Muscle of arm (tissue), 12 donors: Measurements from ENCODE around the gene CCR9. TPM values are rescaled to one million over a fixed set of nuclear protein-coding genes. Genes with fewer than 3 reads are reported as not detected.

Experiments used
- DNase-seq: peaks from one replicate; pipeline ENCODE4 v3.0.0-alpha.2; 2013
- polyA plus RNA-seq, 12 donors: library from polyadenylated mRNA; unstranded; fragments of 120-200 nt; gene quantifications; one replicate each; pipeline ENCODE4 v1.2.1, GENCODE V29; 2013; ENCODE audit not compliant: insufficient read length in 12 of 12

The CCR9 gene
- polyA plus RNA-seq, 12 donors, result 0.07 TPM; not detected in 11

DNA sequence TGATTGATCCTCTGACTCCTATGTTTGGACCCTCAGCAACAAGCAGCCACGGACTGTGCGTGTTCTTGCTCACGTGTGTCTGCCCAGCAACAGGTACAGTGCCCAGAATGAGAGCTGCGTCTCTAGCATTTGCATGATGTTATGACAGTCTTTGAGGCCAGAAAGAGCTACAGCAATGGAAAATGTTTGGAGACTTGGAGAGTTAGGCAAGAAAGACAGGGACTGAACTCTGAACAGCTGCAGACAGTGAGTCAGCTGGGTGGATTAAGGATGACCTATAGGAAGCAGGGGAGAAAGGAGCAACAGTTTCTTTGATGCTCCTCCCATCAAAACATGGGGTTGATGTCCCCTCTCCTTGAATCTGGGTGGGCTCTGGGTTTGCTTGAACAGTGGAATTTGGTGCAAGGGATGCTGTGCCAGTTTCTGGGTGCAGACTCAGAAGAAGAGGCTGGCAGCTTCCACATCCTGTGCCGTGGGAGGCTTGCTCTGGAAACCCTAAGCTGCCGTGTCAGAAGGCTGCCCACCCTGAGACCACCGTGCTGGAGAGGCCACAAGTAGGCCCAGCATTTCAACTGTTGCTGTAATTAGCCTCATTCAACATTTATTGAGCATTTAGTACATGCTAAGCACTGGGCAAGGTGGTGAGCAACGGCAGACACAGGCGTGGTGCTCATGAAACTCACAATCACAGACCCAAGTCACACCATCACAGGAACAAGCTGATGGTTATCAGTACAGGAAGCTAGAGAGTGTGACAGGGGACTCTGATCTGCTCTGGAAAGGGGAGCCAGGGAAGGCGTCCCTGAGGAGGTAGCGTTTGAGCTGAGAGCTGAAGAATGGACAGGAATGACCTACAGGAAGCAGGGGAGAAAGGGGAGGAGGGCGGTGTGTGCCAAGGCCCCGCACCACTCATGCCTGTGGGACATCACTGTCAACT is 21.7 kb downstream of the CCR9 start:
- no peak for DNase-seq

DNA sequence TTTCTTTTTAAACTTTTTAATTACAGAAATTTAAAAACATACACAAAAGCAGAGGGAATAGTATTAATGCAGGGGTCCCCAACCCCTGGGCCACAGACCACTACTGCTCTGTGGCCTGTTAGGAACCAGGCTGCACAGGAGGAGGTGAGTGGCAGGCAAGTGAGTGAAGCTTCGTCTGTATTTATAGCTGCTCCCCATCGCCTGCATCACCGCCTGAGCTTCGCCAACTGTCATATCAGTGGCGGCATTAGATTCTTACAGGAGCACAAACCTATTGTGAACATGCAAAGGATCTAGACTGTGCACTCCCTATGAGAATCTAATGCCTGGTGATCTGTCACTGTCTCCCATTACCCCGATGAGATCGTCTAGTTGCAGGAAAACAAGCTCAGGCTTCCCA is 22.4 kb downstream of the CCR9 start:
- DNase-seq, result no peak

DNA sequence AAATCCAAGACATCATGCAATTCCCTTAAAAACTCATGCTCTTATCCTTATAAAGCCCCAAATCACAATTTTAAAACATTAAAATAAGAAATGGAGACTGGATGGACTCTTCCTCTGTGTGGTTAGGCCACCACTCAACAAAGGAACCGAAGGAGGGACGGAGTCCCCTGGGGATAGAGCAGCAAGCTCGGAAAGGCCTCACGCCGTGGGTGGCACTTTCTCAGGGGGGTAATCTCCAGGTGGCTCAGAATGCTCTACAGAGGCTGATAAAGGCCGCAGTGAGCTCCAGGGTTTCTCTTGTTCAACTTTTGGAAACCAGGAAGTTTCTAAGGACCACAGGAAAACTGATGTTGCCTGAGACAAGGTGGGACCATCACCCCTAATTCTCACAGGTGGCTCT is 23.2 kb downstream of the CCR9 start:
- DNase-seq, result no peak

DNA sequence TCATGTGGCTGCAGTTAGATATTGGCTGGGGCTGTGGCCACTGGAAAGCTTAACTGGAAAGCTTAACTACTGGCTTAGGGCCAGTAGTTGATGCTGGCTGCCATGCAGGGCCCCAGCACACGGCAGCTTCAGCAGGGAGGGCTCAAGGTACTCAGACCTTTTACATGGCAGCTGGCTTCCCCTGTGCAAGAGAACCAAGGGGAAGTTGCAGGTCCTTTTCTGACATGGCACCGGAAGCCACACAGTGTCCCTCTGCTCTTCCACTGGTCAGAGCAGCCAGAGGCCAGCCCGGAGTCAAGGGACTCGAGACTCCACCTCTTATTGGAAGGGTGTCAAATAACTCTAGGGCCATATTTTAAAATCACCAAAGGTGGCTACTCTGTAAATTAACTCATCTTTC is 24.5 kb downstream of the CCR9 start:
- DNase-seq, result no peak

DNA sequence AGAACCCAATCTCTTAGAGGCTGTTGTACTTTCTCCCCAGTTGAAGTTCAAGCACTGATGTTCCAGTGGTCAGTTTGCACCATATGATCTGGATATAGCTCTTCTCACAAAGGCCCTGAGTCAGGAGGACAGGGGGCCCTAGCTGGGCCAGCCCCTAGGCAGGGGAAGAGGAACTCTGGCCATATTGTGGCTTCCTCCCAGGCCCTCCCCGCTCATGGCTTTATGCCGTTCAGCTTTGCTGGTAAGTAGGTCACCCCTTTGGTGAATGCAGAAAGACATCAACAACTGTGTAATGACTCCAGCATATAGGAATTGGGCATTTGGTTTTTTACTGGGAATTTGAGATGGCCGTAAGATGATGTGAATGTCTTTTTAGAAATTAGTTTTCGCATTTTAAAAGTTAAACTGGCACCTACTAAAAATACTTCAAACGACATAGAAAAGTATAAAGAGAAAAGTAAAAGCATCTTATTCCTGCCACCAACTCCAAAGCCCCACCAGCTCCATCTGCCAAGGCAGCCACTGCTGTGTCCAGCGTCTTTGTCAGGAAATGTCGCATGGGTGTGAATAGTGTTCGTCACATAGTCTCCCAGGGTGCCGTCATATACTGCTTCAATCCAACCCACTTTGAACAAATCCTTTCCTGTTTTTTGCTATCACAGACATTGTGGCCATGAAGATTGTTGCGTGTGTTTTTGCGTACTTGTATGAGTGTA is 25.3 kb downstream of the CCR9 start:
- DNase-seq, result no peak

DNA sequence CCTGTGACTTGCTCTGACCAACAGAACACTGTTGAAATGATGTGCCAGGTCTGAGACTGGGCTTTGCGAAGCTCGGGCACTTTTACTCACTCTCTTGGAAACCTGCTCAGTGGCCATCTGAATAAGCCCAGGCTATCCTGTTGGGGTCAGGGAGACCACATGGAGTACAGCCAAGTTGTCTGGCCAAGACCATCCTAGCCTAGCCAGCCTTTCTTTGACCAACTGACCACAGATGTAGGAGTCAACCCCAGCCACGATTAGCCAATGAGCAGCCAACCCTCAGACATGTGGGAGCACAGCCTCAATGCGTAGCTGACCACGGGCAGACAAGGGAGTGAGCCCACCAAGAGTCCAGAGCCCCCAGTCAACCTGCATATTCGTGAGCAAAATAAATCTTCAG is 26.1 kb downstream of the CCR9 start:
- no peak for DNase-seq

DNA sequence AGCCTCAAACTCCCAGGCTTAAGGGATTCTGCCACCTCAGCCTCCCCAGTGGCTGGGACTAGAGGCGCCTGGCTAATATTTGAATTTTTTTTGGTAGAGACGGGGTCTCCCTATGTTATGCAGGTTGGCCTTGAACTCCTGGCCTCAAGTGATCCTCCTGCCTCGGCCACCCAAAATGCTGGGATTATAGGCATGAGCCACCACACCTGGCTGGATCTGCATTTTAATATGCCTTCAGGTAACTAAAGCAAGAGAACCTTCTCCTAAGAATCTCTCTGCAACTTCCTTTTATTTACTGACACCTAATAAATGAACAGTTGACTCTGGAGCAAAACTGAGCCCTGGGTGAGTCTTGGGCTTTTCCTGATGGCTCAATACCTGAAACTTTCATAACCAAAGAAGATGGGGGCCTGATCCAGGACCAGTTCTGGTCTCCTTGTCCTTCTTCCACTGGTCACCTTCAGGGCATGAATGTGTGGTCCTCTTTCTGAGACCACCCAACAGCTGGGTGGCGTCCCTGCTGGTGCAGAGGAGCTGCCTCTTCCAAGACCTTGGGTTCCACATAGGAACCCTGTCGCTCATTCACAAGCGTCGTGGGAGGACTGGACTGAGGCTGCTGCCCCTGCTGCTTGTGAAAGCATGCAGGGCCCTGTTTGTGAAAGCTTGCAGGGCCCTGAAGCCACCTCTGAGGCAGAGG is 28.2 kb downstream of the CCR9 start:
- no peak for DNase-seq

DNA sequence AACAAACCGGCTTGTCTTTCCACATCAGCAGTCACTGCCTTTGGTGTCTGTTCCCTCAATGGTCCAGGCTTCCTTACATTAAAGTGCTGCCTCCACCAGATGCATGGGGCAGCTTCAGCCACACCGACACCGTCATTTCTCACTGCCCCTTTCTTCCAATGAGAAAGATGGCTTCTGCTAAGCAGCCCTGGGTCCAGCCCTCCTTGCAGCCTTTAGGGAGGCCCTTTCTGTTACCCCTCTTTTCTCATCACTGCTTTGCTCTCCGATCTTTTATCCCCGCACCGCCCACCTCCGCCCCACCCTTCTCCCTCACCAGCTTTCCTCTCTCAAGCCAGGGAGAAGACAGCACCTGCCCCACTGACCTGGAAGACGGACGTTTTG is 28.7 kb downstream of the CCR9 start:
- DNase-seq, result no peak

DNA sequence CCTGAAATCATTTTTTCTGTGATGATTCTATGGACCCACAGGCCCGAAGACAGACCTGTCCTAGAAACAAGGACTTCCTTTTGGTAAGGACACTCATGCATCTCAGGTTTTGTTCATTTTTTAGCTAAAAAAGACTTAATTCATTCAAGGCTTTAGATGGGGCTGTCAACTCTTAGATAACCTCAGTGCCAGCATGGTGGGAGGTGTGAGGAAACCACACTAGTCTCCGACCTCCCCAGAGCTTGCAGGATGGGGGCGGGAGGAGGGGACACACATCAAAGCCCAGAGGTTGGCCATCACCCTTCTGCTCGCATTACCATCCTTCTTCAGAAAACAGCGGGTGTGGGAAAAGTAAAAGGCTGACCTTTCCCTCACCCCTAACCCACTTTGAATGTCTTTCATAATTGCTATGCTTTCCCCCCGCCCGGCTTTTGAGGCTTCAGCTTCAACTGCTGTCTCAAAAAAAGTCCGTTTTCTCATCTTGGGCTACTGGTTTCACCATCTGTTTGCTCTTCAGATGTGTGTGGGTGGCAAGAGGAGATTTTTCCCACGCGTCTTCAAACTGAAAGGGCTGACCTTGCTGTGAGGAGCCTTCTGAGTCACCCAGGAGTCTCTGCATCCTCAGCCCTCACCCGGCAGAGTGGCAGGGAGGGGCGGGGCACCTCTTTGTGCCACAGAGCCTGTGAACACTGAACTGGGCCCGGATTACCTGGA is 29.3 kb downstream of the CCR9 start:
- DNase-seq, result no peak

DNA sequence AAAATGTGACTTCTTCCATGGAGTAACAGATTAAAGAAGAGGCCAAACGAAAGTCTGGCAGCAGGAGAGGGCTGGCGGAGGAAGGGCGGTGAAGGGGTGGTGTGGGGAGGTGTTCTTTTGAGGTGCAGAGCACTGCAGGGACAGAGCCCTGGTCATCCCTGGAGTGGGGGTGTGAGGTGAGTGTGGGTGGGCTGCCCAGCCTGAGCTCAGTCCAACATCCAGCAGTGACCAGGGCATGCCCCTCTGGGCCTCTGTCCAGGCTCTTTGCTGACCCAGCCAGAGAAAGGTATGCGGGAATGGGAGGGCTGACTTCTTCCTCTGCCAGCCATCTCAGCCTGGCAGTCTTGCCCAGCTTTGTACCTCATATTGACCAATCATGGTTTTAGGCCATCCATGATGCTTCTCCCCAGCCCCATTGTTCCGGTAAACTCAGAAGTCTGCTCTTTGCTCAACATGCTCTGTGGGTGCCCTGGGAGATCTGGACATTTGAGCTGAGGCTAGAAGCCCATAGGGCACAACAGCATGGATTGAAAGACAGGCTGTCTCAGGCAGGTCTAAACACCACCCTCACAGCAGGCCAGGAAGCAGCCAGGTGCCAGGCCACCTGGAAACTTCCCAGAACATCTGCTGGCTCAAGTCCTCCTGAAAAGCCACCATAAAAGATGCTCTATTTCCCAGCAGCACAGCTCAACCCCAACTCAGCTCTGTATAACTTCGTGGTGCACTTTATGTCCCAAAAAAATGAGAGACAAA is 31.0 kb downstream of the CCR9 start:
- DNase-seq, result no peak

DNA sequence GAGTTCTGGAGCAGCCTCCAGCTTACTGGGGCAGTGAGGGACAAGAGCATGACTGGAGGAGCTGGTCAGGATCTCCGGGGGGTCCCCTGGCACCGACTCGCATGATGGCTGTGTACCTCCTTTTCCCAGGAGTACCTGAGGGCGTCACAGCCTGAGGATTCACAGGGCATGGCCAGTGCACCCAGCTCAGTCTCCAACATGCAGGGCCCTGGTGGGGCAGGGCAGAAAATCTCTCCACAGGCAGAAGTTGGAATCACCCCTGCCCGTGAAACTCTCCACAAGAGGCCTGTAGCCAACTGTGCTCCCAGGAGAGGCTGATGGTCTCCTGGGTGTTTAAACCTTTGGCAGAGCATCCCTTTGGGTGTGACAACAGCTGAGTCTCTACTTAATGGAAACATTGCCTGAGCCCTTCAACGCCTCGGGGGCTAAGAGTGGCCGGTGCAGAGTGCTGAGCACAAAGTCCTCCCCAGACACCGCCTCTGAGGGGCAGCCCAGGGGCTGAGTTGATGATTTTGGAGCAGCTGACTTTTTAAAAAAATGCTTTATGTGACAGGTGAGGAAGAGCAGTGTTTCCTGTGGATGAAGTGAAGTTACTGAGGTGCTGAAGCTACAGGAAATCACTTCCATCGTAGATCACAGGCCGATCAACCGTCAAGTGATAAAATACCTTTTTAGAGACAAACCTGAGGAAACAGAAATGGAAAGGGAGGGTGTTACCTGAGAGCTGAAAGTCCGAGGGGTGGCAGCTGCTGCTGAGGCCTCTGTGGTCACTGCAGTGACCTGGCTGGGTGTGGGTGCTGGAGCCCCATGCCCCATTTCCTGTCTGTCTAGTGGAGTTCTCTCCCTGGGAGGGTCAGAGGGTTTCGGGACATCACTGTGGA is 35.1 kb downstream of the CCR9 start:
- no peak for DNase-seq

DNA sequence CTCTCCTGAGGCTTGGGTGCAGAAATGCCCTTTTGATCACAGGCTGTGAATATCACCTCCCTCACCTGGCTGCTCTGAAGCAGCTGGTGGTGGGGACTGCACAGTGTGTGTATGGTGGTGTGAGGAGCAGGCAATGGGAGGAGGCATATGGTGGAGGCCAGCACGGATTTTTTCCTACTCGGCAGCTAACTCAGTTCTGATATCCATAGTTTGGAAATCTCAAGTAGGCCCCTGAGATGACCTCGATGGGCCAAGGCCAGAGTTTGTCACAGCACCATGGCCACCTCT is 35.6 kb downstream of the CCR9 start:
- no peak for DNase-seq

DNA sequence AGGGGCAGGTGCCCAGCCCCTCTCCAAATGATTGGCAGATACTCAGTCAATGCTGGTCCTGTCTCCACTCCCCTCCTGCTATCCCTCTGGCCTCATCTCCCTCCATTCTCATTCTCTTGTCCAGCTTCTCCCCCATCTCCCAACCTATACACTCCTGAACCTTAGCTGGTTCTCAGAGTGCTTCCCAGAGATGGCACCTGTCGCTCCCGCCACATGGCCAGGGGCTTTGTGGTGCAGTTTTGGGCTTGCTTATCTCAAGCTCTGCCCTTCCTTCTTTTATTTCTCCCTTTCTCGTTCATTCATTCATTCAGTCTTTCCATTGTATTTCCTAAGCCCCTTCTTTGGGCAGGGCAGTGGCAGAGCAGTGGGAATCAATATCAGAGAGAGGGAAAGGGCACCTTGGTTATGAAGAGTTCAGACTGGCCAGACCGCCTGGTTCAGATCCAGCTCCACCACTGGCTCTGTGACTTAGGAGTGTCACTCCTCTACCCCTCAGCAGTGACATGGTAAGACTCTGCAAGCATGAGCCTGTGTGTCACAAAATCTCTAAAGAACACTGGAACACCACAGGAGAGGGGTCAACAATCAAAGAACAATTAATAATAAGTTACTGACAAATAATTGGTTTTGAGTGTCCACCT is 36.7 kb downstream of the CCR9 start:
- DNase-seq, result no peak

DNA sequence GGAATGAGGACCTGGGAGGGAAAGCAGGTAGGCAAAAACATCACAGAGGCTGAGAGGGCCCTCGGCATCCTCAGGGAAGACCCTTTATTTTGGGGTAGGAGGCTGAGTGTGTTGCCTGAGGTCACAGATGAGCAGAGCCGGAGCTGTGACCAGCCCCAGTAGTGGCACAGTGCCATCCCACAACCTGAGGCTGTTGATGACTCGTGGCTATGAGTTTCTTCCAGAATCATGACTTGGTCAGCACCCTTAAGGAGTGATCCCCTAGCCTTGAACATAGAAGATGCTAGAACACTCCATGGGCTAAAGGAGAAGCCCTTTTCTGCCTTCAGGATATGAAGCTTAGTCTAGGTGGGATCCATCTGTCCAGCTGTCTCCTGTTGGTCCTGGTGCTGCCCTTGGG is 37.4 kb downstream of the CCR9 start:
- no peak for DNase-seq

DNA sequence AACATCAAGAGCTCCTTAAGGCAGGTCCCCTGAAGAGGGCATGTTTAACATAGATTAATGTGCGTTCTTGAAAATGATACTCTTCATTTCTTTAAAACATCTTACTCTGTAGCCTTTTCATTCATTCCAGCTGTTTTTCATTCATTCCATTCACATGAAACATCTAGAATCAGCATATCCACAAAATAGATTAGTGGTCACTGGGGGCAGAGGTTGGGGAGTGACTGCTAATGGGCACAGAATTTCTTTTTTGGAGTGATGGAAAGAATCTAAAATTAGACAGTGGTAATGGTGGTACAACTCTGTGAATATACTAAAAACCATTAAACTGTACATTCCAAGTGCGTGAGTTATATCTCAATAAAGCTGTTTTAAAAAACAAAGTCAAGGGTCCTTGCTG is 41.5 kb downstream of the CCR9 start:
- no peak for DNase-seq

DNA sequence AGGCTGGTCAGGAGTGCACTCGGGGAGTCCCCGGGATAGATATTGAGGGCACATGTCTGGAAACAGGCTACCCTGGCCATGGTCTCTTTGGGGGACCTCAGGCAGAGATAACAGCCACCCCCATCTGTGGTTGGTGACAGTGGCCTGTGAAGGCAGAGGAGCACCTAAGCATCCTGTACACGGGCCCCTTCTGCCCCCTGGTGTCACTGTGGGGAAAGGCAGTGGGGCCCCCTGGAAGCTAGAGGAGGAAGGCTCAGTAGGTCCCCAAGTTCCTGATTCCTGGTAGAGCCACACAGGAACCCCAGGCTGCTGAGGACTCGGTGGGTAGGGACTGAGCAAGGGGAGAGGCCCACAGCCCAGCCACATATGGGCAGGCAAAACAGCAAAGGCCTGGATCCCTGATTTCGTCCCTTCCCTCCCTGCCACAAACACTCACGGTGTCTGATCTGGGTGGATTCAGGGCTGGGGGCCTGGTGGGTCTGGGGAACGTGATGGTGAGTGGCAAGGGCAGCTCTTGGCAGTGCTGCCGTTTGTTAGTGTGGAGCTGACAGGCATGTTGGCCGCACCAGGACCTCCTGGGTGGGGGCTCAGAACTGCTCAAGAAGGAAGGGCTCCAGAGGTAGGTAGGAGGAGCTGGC is 42.8 kb downstream of the CCR9 start:
- no peak for DNase-seq

DNA sequence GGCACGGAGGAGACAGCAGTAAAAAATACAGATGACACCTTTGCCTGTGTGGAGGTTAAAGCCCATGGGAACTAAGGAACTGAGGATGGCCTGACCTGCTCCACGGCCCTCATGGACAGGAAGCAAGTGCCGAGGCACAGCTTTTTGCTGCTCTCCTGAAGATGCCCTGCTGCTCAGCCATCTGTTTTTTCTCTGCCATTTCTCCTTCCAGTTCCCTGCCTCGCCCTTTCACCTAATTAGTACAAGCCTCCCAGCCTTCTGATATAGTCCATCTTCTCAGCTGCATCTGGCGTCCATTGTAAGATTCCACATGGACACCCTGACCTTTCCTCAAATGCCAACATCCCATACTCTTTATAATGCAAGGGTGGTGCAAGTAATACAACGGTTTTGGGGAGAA is 45.2 kb downstream of the CCR9 start:
- no peak for DNase-seq

DNA sequence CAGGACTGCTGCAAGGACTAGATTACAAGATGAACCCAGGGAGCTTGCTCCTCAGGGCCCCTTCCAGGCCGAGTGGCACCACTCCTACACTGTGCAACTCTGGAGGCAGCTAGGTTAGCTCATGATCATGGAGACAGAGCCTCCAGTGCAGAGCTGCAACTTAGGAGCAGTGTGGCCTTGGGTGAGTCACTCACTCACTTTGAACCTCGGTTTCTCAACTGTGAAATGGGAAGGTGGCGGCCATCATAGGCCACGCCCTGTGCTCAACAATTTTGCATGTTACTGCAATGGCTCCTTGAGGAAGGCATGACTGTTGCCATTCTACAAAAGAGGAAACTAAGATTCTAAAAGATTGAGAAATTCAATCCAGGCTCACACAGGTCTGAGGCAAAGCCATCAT is 45.8 kb downstream of the CCR9 start:
- DNase-seq, result no peak

DNA sequence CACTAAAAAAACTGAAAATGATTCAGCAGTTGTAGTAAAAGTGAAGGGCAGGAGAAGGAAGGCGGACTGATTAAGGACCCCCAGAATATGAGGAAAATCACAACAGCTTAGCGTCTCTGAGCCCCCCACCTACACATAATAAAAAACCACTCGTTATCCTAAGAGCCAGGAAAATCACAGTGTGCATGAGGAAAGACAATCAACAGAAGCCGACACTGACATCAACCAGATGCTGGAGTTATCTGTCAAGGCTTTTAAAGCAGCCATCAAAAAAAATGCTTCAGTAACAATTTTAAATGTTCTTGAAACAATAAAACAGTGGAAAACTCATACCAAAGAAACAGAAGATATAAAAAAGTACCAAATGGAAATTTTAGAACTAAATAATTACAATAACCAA is 47.2 kb downstream of the CCR9 start:
- DNase-seq, result no peak

DNA sequence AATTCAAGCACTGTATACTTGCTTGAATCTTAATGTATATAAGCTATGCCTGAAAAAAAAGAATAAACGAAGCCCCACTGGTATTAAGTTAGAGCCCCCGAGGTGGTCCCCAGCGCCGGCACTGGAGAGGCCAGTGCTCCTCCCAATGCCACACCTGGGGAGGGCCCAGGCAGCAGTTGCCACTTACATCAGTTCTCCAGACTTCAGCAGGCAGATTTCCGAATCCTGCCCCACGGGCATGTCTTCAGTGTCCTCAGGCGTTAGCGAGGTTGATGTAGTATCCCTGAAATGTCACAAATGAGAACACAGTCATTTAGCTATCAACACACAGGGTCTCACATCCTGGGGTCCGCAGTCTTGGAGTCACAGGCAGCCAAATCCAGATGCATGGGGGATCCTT is 49.9 kb downstream of the CCR9 start:
- no peak for DNase-seq
